Measurements from ENCODE around the gene RAF1.
"Not testable (repeated sequence)": the region's sequence is repeated elsewhere in the genome, so short reads cannot be mapped to it uniquely, and the experiment has no call there.

Gene RAF1

GRCh38 chr3:12675115-12675810, 11.3 kb upstream of the RAF1 start:
- no peak for DNase-seq (ENCODE audit: low read depth)

- DNase-seq (ENCODE audit: low read depth): not testable (repeated sequence)
Observed at GRCh38 chr3:12673956-12674736, 10.2 kb upstream of the RAF1 start.

GRCh38 chr3:12671120-12671450, 7.2 kb upstream of the RAF1 start:
- no peak for DNase-seq (ENCODE audit: low read depth)

- DNase-seq (ENCODE audit: low read depth): no peak
Observed at GRCh38 chr3:12670365-12671119, 6.6 kb upstream of the RAF1 start.

GRCh38 chr3:12663401-12663935, 449 bp downstream of the RAF1 start:
- DNase-seq (ENCODE audit: low read depth): peak; percentile 18

- peak; percentile 13 for DNase-seq (ENCODE audit: low read depth)
Observed at GRCh38 chr3:12662593-12663400, 1.1 kb downstream of the RAF1 start.

- no peak for DNase-seq (ENCODE audit: low read depth)
Observed at GRCh38 chr3:12661926-12662592, 1.9 kb downstream of the RAF1 start.

- not testable (repeated sequence) for DNase-seq (ENCODE audit: low read depth)
Observed at GRCh38 chr3:12661375-12661774, 2.5 kb downstream of the RAF1 start.

GRCh38 chr3:12660196-12660595, 3.7 kb downstream of the RAF1 start:
- no peak for DNase-seq (ENCODE audit: low read depth)

- no peak for DNase-seq (ENCODE audit: low read depth)
Observed at GRCh38 chr3:12659316-12660015, 4.5 kb downstream of the RAF1 start.

GRCh38 chr3:12658593-12659058, 5.3 kb downstream of the RAF1 start:
- peak; percentile 58 for DNase-seq (ENCODE audit: low read depth)

GRCh38 chr3:12656850-12657249, 7.1 kb downstream of the RAF1 start:
- no peak for DNase-seq (ENCODE audit: low read depth)

- no peak for DNase-seq (ENCODE audit: low read depth)
Observed at GRCh38 chr3:12656193-12656592, 7.7 kb downstream of the RAF1 start.

- DNase-seq (ENCODE audit: low read depth): no peak
Observed at GRCh38 chr3:12655701-12656100, 8.2 kb downstream of the RAF1 start.

GRCh38 chr3:12653747-12654146, 10.2 kb downstream of the RAF1 start:
- DNase-seq (ENCODE audit: low read depth): no peak

GRCh38 chr3:12648384-12648959, 15.4 kb downstream of the RAF1 start:
- no peak for DNase-seq (ENCODE audit: low read depth)

GRCh38 chr3:12644331-12644937, 19.5 kb downstream of the RAF1 start:
- DNase-seq (ENCODE audit: low read depth): no peak

GRCh38 chr3:12643724-12644123, 20.2 kb downstream of the RAF1 start:
- DNase-seq (ENCODE audit: low read depth): no peak

GRCh38 chr3:12643010-12643380, 20.9 kb downstream of the RAF1 start:
- no peak for DNase-seq (ENCODE audit: low read depth)

GRCh38 chr3:12640853-12641252, 23.1 kb downstream of the RAF1 start:
- DNase-seq (ENCODE audit: low read depth): not testable (repeated sequence)

Measured in stromal cell of bone marrow (primary cell).